GM13977 (cell line): Measurements from ENCODE around the gene GDAP1L1.
"Not testable (repeated sequence)": the region's sequence is repeated elsewhere in the genome, so short reads cannot be mapped to it uniquely, and the experiment has no call there.

Experiments
- DNase-seq: peaks from one replicate; pipeline ENCODE4 v3.0.0; 2012; ENCODE audit warnings: low spot score
- in situ Hi-C: fragments of 300-500 bp; cut with MboI; formaldehyde crosslinking; loops from one replicate; pipeline ENCODE4 v1.12.0; 2022; ENCODE audit warnings: low sequenced_read_pairs, low pct_unique_long_range_greater_than_20kb, mixed read lengths, inconsistent platforms; ENCODE audit not compliant: unreplicated experiment
- TF ChIP-seq, protein P1 (sequence below): IDR thresholded peaks from 2 replicates; pipeline ENCODE4 v1.5.1; 2012; ENCODE audit warnings: mild to moderate bottlenecking, control low read depth; ENCODE audit not compliant: insufficient read depth; ENCODE audit errors: extremely low read depth, missing control alignments

Gene GDAP1L1

DNA sequence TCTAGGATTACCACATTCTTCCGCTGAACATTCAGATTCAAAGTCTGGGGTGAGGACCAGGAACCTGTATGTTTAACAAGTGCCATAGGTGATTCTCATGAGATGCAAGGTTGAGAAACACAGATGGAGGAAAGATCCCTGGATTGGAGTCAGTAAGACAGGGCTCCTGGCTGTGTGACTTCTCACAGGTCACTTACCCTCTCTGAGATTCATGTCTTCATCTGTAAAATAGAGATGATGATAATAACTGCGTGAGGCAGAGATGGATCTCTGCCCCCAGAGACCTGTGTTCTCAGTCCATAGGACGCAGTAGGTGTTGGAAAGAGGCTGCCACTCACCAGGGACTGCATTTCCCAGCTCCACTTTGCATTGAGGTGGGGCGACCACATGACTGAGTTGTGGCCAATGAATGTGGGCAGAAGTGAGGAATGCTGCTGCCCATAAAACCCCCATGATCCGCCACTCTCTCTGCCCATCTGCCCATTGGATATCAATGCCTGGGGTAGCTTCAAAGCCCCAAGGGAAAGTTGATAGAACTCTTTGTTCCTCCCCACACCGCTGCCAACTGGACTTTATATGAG is 13.6 kb upstream of the GDAP1L1 start:
- DNase-seq: no peak
- TF ChIP-seq, protein P1, sequence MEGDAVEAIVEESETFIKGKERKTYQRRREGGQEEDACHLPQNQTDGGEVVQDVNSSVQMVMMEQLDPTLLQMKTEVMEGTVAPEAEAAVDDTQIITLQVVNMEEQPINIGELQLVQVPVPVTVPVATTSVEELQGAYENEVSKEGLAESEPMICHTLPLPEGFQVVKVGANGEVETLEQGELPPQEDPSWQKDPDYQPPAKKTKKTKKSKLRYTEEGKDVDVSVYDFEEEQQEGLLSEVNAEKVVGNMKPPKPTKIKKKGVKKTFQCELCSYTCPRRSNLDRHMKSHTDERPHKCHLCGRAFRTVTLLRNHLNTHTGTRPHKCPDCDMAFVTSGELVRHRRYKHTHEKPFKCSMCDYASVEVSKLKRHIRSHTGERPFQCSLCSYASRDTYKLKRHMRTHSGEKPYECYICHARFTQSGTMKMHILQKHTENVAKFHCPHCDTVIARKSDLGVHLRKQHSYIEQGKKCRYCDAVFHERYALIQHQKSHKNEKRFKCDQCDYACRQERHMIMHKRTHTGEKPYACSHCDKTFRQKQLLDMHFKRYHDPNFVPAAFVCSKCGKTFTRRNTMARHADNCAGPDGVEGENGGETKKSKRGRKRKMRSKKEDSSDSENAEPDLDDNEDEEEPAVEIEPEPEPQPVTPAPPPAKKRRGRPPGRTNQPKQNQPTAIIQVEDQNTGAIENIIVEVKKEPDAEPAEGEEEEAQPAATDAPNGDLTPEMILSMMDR: no peak
- in situ Hi-C loops: no loop called here

DNA sequence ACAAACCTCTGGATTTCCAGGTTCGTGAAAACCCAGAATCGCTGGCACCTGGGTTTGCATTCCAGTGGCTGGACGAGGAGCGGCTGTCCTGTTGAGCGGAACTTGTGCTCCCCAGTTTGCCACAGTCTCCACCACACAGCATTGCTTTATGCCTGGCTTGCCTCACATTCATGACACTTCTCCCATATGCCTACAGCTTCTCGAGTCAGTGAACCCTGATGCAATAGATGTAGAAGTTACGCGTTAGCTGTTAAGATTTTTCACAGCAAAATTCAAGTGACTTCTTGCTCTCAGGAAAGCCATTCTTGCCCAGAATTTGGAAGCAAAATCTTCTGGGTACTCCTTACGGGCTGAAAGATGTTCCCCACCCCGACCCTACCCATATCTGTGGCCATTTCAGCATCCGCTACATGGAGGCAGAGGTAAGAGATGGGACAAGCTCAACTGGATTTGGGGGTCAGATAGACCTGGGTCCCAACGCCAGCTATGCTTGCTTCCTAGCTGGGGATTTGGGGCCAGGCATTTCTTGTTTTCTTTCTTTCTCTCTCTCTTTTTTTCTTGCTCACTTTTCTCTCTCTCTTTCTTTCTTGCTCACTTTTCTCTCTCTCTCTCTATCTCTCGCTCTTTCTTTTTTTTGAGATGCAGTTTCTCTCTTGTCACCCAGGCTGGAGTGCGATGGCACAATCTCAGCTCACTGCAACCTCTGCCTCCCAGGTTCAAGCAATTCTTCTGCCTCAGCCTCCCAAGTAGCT is 12.4 kb upstream of the GDAP1L1 start:
- DNase-seq: no peak
- TF ChIP-seq, protein P1: no peak
- in situ Hi-C loops: no loop called here

DNA sequence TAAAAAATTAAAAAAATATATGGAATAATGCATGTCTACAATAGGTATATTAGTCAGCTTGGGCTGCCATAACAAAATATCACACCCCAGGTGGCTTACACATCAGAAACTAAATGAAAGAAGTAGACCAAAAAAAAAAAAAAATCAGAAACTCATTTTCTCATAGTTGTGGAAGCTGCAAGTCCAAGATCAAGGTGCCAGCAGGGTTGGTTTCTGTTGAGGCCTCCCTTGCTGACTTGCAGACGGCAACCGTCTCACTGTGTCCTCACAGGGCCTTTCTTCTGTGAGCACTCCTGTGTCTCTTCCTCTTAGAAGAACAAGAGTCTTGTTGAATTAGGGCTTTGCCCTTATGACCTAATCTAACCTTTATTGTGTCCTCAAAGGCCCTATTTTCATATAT is 11.4 kb upstream of the GDAP1L1 start:
- DNase-seq: no peak
- in situ Hi-C loops: no loop called here
- TF ChIP-seq, protein P1: no peak

DNA sequence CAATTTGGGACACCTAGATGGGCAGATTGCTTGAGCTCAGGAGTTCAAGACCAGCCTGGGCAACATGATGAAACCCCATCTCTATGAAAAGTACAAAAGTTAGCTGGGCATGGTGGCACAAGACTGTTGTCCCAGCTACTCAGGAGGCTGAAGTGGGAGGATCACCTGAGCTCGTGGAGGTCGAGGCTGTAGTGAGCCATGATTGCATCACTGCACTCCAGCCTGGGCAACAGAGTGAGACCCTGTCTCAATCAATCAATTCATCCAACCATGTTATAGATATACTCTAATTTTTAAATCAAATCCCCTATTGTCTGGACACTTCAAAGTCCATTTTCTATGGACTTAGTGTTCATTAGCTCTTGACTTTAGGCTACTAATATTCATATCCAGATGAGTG is 10.3 kb upstream of the GDAP1L1 start:
- in situ Hi-C loops, DNase-seq: not testable (repeated sequence)

DNA sequence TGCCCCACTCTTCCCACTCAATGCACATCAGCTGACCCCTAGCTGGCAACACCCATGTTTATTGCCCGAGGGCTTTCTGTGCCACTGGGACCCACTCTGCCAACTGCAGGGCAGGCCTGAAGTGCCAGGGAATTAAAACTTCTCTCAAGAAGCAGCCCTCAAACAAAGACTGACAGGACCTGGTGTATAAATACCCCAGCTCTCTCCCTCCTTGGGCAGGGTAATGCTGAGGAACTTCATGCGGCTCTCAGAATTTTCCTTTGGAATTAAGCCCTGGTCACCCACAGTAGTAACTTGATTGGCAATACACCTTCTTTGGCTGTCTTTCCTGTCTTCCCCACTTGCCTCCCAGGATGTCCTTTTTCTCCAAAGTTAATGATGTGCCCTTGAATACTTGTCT is 5.3 kb upstream of the GDAP1L1 start:
- DNase-seq: no peak
- TF ChIP-seq, protein P1: no peak
- in situ Hi-C loops: no loop called here

DNA sequence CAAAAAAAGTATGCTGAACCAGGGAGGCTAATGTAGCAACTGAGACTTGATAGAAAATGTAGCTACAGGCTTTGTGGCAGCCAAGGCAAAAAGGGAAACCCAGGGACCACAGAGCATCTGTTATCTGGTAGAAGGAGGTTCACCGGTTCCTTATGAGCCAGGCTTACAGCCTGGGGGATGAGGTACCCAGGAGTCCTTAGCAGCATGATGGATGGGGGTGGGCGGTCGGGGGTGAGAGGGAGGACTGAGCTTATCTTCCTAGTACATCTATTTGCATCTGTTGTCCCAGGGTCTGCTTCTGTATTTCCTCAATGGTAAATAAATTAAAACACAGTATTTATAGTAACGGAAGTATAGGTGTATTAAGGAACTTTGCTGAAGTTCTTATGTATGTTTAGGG is 1.1 kb upstream of the GDAP1L1 start:
- in situ Hi-C loops: no loop called here
- TF ChIP-seq, protein P1: no peak
- no peak for DNase-seq

DNA sequence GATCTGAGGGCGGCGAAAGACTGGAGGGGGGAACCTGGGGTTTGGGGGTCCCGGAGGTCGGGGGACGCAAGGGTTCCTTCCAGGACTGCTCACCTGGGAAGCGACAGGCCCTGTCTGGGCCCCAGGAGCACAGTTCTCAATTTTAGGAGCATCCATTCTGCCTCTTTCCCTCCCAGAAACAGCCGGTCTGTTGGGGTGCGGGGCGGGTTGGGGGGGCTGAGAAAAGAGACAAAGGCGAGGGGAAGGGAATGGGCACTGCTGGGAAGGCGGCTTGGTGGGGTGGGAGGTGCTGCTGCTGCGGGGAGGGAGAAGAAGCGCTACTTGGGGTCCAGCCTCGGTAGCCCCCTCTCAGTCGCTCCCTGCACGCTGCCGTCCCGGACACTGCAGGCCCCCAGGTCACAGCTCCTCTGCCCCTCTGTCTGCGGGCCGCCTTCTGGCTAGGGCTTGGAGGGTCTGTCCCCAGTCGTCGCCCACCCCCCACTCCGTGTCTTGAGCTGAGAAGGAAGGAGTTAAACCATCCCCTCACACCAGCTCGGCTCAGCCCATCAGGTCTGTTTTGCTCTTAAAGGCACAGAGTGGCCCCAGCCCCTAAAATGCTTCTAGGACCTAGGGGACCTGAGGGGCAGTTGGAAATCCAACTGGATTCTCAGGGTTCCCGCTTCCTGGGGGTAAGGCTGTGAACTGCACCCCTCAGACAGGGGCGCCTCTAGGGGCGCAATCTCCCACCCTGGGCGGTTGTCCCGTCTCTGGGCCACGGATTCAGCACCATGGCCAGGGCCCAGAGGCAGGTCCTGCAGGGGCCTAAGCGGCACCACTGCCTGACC is 690 bp downstream of the GDAP1L1 start:
- peak; percentile 58 for DNase-seq
- in situ Hi-C loops: no loop called here
- TF ChIP-seq, protein P1: peak; percentile 23
